Measurements from ENCODE around the gene PLP2.
"Not testable (repeated sequence)": the region's sequence is repeated elsewhere in the genome, so short reads cannot be mapped to it uniquely, and the experiment has no call there.

The PLP2 gene

DNA sequence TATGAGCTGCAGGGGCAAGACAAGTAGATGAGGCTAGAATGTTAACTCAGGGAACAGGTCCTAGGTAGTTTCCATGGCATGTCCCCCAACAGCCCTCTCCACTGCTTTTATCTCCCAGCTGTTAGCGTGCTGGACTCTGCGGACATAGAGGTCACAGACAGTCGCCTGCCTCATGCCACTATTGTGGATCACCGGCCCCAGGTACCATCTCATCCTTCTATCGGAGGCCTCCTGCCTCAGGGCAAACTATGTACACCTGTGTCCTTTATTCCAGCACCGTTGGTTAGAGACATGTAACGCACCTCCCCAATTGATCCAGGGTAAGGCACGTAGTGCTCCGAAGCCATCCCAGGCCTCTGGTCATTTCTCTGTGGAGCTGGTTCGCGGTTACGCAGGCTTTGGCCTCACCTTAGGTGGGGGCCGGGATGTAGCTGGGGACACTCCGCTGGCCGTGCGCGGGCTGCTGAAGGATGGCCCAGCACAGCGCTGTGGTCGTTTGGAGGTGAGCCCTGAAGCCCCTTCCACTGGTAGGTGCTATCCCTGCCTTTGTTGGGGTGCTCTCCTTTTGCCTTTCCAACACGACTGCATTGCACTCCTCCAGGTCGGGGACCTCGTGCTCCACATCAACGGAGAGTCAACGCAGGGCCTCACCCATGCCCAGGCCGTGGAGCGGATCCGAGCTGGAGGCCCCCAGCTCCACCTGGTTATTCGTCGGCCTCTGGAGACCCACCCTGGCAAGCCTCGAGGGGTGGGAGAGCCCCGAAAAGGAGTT is 6.9 kb upstream of the PLP2 start:
- DNase-seq, result no peak

DNA sequence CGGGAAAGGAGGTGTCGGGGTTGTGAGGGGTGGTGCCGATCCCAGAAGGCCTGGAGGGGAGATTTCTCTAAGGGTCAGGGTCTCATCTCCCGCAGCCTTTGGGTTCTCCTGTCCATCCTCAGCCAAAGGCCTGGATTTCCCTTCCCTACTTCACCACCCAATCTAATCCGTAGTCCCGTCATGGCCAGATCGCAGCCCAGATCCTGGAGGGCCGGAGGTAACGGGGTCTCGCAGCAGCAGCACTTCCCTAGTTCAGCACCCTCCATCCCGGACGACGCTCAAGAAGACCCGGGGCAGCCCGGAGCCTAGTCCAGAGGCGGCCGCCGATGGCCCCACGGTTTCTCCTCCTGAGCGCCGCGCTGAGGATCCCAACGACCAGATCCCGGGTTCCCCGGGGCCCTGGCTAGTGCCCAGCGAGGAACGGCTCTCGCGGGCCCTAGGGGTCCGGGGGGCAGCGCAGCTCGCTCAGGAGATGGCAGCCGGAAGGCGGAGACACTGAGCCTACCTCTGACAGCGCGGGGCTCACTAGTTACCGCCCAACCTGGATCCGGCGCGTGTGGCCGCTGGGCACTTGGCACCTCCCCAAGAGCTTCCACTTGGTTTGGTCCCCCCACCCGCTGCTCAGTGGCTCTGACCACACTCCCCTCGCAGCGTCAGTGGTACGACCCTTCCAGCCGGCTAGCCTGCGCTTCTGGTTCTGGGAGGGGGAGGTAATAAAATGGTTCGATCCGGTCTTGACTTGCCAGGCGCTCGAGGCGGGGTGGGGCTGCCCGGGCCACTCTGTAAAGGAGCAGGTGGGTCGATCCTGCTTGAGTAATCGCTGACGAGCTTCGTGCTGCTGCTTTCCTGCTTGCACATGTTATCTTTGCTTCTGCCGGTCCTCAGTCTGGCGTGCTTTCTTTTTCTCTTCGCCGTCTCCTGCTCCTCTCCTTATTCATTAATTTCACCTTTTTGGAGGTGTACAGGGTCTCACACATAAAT is 5.5 kb upstream of the PLP2 start:
- peak; percentile 64 for DNase-seq

DNA sequence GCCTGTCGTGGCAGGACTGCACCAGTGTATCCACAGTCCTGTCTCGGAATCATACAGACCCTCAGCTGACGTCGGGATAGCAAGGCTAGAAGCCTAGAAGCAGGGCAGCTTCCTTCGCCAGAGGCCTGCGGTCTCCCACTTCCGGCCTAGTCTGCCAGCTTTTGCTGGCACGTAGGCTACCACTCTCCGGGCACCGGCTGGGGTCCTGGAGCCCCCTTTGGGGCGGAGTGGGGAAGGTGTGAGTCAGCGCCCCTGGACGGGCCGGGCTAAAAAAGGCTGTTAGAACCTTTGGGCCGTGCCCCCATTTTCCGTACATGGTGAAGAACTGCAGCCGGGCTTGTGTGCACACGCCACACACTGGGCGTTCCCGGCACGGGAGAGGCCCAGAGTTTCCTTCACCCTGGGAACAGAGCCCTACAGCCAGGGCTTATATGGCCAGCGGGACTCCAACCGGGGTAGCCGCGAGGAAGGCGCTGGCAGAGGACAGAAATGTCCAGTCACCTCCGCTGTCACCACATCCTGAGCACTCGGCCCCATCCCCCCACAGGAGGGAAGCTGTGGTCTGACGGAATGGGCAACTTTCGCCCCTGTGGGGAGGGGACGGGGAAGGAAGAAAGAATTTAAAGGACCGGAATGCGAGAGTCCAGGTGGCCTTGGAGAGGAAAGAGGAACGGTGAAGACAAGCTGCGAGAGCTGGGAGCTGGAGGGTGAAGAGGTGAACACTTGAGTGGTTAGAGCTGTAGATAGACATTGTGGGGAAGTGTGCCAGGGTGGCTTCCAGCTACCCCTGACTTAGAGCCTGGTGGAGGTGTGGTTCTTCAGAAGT is 4.6 kb upstream of the PLP2 start:
- peak; percentile 80 for DNase-seq

DNA sequence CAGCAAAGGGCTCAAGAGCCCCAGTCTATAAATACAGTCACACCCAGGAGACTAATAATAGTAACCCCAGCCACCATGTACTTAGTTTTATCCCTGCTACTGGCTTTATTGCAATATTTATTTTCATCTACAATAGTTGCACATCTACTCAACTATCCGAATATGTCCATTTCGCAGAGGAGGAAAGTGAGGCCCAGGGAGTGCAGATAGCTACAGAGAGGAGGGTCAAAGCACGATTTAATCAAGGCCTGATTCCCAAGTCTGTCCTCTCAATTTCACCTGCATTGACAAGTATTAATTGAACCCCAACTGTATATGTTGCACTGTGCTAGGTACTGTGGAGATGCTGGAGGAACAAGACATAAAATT is 4.0 kb upstream of the PLP2 start:
- DNase-seq, result no peak

DNA sequence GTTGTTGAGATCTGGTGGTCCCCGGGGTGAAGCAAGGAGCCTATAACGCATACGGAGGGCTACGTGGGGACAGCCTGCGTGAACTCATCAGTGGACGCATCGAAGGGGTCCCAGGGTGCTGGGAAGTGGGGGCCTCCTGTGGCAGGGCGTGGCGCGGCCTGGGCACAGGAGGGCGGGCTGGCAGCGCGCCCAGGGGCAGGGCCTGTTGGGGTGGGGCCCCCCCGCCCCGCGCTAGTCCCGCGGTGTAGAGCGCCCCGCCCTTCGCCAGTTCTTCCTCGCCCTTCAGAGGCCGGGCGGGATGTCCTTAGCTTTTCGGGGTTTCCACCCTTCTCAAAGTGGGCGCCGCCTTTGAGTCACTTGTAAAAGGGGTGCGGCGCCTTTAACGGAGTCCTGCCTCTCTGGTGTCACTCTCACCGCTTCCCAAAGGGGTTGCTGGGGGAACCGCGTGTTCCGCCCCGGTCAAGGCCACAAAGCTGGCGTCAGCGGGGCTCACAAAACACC is 632 bp downstream of the PLP2 start:
- DNase-seq, result peak; percentile 70

DNA sequence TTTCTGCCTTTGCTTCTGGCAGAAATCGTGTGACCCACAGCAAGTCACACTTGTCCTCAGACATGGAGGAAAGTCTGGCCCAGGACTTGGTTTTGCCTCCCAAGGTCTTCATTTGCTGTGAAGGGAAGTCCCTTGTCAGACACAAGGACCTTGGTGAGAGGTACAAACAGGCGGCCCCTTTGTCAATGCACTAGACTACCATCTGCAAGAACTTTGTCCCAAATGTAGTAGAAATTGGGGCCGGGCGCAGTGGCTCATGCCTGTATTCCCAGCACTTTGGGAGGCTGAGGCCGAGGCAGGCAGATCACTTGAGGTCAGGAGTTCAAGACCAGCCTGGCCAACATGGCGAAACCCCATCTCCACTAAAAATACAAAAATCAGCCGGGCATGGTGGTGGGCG is 1.8 kb downstream of the PLP2 start:
- DNase-seq, result not testable (repeated sequence)

DNA sequence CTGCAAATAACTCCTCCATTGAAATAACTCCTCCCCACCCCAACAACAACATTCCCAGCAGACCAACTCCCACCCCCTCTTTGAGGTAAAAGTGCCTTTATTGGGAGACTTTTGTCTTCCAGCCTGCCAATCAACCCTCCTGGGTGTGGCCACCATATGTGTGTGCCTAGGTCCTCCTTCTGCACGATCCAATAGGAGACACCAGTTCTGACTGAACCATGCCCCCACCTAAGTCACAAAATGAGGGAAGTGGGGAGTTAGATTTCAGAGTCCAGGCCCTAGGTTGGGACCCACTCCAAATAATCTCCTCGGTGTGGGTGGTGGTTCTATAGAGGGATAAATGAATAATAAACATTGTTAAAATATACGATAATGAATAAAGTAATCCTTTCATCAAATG is 3.0 kb downstream of the PLP2 start:
- DNase-seq, result no peak

DNA sequence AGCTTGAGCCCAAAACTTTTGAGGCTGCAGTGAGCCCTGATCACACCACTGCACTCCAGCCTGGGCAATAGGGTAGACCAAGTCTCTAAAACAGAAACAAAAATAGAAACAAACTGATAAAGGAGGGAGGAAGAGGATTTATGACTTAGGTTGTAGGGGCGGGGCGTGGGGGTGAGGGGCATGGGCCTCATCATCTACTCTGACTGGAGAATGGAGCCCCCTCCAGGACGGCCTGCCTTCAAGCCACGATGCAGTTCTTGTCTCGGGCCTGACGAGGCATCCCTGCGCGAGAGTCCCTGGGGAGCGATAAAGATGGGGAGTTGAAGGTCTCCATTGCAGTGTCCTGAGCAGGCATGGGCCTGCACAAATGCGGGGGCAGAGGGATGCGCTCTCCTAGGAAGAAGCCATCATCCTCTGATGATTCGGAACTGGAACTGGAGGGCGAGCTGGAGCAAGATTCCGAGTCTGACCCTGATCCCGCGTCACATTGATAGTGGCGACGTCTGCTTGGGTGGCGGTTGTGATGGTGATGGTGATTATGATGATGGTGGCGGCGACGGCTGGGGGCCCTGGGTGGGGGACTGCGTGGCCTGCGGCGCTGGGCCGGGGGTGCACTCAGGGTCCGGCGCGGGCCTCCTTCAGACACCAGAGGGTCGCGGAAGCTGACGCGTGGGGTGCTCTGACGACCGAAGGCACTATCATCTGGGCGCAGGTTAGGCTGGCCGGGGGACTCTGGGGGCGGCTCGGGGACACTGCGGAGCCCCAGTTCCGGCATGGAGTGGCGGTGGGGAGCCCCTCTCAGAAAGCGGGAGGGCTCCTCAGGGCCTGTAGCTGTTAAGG is 4.0 kb downstream of the PLP2 start:
- no peak for DNase-seq

DNA sequence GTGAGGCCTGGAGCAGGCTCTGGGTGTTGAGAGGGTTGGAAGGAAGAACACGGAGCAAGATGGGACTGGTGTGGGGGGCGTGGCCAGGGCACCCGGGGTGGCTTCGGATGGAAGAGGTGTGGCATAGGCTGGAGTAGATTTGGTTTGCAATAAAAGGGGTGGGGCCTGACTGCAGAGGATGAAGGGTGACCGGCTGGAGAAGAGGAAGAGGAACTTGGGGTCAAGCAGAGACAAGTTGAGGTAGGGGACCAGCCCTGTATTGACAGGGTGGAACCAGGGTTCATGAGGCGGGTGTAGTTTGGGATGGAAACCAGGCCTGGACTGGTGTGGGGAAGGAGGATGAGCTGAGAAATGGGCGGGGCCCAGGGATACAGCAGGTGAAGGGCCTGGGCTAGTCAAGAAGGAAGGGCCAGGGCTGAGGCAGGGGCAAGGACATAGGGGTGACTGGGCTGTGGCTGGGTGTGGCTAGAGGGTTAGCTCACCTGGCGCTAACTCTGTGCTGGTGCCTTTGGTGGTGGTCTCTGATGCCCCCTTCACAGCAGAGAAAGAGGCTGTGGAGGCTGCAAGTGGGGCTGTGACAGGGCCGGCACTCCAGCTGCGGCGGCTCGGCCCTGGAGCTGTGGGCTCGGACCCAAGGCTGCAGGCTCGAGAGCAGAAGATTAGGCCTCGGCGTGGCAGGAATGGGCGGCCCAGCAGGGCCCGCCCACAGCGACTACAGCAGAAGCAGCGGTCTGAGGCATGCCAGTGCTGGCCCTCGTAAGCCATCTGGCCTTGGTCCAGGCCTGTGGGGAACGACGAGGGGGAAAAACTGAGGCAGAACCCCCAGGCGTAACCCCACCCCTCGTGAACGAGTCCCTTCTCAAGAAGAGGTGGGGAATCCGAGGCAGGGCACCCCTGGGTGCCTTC is 5.0 kb downstream of the PLP2 start:
- no peak for DNase-seq

DNA sequence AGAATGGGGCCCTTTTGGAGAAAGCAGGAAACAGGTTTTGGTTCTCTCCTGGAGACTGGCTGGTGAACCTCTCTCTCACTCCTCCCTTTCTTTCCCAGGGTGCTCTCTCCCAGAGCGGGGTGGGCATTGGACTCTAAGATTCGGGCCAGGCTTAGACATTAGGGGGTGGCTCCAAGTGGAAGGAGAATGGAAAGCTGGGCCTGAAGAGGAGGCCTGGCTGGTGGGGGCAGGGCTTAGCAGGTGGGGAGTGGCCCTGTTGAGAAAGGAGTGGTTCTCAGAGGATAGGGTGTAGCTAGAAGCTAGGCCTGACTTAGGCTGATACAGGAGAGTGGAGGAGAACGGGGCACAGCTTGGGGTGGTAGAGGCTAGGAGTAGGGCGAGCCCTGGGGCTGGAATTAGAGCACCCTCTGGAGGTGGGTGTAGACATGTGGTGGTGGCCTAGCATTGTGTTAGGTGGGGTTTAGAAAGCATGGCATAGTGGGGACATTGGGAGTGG is 5.7 kb downstream of the PLP2 start:
- no peak for DNase-seq

DNA sequence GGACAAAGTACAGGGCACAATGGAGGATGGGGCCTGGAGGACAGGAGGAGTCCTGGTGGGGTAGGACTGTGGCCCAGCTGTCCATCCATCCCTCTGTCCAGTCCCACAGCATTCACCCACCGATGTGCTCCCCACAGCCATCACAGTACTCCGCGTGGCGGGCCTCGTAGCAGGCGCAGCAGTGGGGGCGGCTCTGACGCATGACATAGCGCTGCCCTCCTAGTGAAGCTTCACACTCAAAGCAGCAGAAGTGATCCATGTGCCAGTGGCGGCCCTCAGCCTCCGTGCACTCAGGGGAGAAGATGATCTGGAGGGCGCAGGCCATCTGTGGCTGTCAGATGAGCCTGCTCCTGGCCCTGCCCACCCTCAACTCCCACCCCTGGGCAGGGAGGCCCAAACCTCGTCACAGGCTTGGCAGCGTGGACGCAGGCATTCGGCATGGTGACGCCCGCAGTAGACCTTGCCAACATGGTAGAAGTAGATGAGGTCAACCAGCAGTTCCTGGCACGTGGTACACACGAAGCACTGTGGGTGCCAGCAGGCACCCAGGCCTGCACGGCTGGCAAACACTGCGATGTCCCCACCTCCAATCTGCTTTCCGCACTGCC is 6.3 kb downstream of the PLP2 start:
- no peak for DNase-seq

DNA sequence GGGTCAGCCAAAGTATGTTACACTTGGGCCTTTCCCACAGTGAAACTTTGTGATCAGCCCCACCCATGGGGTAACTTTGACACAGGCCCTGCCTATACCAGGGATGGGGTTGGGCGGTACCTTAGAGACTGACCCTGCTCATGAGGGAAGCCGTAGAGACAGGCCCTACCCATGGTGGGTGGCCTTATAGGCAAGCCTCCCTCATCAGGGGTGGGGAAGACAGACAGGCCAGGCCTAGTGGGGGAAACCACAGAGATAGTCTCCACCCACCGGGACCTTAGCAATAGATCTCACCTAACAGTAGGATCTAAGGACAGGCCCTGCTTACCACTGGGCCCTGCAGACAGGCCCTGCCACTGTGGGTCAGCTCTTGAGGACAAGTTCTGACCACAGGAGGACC is 6.8 kb downstream of the PLP2 start:
- no peak for DNase-seq

DNA sequence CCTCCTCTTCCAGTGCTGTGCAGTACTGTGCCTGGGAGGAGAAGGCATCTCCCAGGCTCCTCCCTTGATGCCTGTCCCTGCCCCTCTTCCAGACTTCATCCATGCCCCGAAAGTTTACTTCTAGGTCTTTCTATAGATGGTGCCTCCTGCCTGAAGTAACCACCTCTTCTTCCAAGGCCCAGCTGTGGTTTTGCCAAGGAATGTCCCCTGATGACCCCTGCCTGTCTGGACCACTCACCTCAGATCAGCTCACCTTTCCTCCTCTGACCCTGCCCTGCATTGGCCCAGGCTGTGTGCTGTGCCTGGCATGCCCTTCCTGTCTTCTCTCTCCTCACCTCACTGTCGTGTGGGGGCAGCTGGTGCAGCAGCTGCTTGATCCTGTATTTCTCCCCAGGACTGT is 7.7 kb downstream of the PLP2 start:
- no peak for DNase-seq

DNA sequence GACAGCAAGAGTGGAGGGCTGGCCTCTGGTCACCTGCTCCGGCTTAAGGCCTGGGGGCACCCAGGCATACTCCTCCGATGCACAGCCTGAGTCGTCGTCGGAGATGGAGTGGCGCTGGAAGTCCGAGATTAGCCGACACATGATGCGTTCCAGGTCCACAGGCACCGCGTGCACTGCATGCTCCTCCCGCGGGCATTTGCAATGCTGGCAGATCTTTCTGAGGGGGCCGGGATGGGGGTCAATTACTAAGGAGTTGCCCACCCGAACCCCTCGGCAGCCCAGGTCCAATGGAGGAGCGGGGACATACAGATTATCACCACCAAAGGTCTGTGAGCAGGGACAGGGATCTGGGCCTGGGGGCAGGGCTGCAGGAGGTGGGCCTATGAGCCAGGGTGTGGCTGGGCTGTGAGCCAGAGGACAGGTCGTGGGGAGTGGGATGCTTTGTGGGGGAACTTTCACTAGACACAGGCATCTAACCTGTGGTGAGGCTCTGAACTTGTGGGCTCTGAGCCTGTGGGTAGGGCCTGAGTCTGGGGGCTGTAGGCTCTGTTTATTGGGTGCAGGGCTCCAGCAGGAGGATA is 12.1 kb downstream of the PLP2 start:
- no peak for DNase-seq

DNA sequence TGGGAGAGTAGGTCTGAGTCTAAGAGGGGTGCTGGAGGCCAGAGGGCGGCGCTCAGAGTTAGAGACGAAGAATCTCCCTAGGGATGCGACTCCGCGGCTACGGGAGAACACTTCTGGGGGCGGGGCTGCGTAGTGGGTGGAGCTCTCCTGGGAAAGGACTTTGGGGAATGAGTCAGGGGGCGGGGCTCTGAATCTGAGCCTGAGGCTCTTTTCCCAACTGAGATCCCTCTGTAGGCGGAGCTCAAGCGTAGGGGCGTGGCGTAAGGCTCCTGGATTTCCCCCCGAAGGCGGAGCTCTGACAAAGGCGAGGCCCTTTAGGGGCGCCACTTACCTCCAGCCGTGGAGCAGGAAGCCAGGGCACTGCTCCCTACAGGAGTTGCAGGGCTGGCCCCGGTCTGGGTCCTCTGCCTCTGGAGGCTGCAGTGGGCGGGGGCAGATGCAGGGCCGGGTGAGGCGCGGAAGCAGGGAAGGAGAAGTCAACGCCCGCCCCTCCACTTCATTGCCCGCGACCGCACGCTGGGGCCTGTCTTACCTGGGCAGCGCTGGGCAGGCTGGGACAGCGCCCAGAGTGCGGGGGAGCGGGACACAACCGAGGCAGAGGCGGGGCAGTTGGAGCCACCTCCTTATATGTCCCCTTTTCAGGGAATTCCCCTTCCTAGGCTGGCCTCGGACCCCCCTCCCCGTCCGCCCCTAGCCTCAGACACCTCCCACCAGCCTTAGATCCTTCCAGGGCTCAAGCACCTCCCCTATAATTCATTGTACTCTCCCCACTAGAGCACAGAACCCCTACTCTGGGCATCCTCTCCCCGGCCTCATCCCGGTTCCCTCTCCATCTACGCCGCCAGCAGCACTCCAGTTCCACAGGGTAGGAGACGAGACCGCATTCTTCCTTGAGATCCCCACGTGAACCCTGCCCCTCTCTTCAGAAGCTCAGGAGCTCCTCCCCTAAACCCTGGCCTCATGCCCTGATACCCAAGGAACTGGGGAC is 12.9 kb downstream of the PLP2 start:
- DNase-seq, result peak; percentile 91

DNA sequence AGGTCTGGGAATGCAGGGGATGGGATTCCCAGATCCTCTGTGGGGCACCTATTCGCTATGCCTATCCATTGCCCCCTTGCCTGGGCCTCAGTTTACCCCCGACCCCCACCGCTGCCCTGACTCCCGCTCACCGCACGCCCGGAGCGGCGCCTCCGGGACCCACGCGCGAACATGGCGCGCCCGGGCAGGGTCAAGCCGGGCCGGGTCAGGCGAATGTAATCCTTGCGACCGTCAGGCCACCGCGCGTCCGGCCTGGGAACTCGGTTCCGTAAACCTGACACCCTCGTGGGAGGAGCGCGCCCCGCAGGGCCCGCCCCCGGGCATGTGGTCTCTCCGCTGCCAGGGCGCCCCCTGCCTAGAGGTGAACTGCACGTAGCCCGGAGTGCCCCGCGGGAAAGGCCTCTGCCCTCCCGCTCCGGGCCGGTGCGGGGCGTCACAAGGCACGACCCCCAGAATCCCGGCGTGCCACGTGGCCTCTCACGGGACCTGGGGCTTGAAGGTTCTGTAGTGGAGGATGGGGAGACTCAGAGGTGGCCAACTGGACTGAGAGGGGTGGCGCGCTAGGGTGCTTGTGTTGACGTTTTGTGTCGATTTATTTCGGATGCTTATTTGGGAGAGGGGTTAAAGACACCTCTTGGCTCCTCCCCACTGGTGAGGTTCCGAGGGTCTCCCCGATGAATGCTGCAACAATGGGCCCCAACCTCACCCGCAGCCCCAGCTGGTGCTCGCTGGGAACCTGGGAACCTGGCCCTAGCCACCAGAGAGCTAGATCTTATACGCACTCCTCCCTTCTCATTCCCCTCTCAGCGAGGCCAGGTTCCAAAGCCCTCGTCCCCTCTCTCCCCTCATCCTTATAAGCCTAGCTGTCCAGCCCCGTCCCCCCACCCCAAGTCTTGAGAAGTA is 14.7 kb downstream of the PLP2 start, which contains the start of gene PRICKLE3:
PRICKLE3 (minus strand) TSS at position 249 of the 903 bp plus-strand sequence; CDS start at position 173, 76 bp downstream.
- peak; percentile 64 for DNase-seq

DNA sequence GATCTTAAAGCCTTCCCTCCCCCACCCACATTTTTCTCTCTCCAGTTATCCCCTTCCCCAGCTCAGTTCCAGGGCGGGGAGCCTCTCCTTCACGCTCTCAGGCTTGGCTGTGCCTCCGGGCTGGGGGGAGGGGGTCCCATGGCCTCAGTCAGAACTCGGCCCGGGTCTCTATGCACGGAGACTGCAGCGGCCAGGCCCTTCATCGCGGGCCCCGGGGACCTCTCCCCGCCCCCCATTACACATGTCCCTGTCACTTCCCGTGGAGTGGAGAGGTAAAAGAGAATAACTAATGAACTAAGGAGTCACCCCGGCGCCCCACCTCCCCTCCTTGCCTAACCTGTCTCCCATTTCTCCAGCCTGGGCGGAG is 15.3 kb downstream of the PLP2 start:
- DNase-seq, result no peak

Measured in EL (cell line).